WI38 (cell line): ENCODE results near the gene RND1.

Experiments
- H3K4me3 ChIP-seq: 2 replicates; pipeline ENCODE4 v1.5.1; 2011; ENCODE audit warnings: low read depth, mild to moderate bottlenecking, control low read depth, low read length
- CTCF ChIP-seq: IDR thresholded peaks from 2 replicates; pipeline ENCODE4 v1.5.1; 2012; ENCODE audit warnings: low read depth, mild to moderate bottlenecking, control low read depth, low read length

Gene RND1

GRCh38 chr12:48826209-48826855 is 39.3 kb downstream of the RND1 start:
- H3K4me3 ChIP-seq, result no peak overlapping the region

GRCh38 chr12:48824905-48825304 is 40.8 kb downstream of the RND1 start:
- no peak overlapping the region for H3K4me3 ChIP-seq
- TF ChIP-seq CTCF, result no peak

More at GRCh38 chr12:48826209-48826855, 39.3 kb downstream of the RND1 start:
- no peak for TF ChIP-seq CTCF

GRCh38 chr12:48824112-48824511 is 41.6 kb downstream of the RND1 start:
- no peak for TF ChIP-seq CTCF

GRCh38 chr12:48823281-48823680 is 42.4 kb downstream of the RND1 start:
- no peak for TF ChIP-seq CTCF
- H3K4me3 ChIP-seq, result no peak overlapping the region

More at GRCh38 chr12:48824112-48824511, 41.6 kb downstream of the RND1 start:
- no peak overlapping the region for H3K4me3 ChIP-seq

GRCh38 chr12:48822711-48823110 is 43.0 kb downstream of the RND1 start:
- H3K4me3 ChIP-seq, result no peak overlapping the region
- TF ChIP-seq CTCF, result no peak

GRCh38 chr12:48822139-48822538 is 43.5 kb downstream of the RND1 start:
- no peak overlapping the region for H3K4me3 ChIP-seq
- no peak for TF ChIP-seq CTCF

- H3K4me3 ChIP-seq, result no peak overlapping the region
- TF ChIP-seq CTCF, result no peak
Measured at GRCh38 chr12:48819986-48820725, 45.5 kb downstream of the RND1 start.
